Measurements from ENCODE around the gene IL17B. TPM values are rescaled to one million over a fixed set of nuclear protein-coding genes. Genes with fewer than 3 reads are reported as not detected.

The IL17B gene
- total RNA-seq, 1 donor from 2014 or later = not detected

- Mint-ChIP-seq H3K4me1 (peaks cover 30% of the 10 kb centered on the region), H3K27ac (peak overlapping the region; percentile 57), H3K4me3 (peak overlapping the region; percentile 90), H3K27me3 (ENCODE audit: low read depth) (peaks cover 2% of the 10 kb centered on the region), H3K9me3 (no peaks in the 10 kb centered on the region), H3K36me3 (peaks cover 4% of the 10 kb centered on the region)
- TF ChIP-seq CTCF (IDR thresholded peaks at IDR 0.05; ENCODE audit: unreplicated experiment) = no peak
- no peak for DNase-seq (ENCODE audit: low spot score in 2 of 2, unreplicated experiment in 2 of 2)
Measured at GRCh38 chr5:149344151-149344550, 34.9 kb downstream of the IL17B start.

GRCh38 chr5:149341876-149342275 lies 37.2 kb downstream of the IL17B start:
- Mint-ChIP-seq H3K9me3 (no peaks in the 10 kb centered on the region), H3K27me3 (ENCODE audit: low read depth) (peaks cover 4% of the 10 kb centered on the region), H3K36me3 (no peaks in the 10 kb centered on the region)

GRCh38 chr5:149340920-149341319 lies 38.2 kb downstream of the IL17B start:
- Mint-ChIP-seq H3K27me3 (ENCODE audit: low read depth) (peaks cover 4% of the 10 kb centered on the region), H3K4me1 (peaks cover 27% of the 10 kb centered on the region), H3K27ac (no peak overlapping the region), H3K4me3 (no peak overlapping the region), H3K9me3 (no peaks in the 10 kb centered on the region), H3K36me3 (no peaks in the 10 kb centered on the region)
- DNase-seq (ENCODE audit: low spot score in 2 of 2, unreplicated experiment in 2 of 2) = no peak
- no peak for TF ChIP-seq CTCF (IDR thresholded peaks at IDR 0.05; ENCODE audit: unreplicated experiment)

More at GRCh38 chr5:149341876-149342275, 37.2 kb downstream of the IL17B start:
- peaks cover 29% of the 10 kb centered on the region for H3K4me1 Mint-ChIP-seq
- no peak overlapping the region for H3K4me3 Mint-ChIP-seq
- DNase-seq (ENCODE audit: low spot score in 2 of 2, unreplicated experiment in 2 of 2) = no peak
- no peak overlapping the region for H3K27ac Mint-ChIP-seq
- TF ChIP-seq CTCF (IDR thresholded peaks at IDR 0.05; ENCODE audit: unreplicated experiment) = no peak

GRCh38 chr5:149338364-149338763 lies 40.7 kb downstream of the IL17B start:
- peaks cover 4% of the 10 kb centered on the region for H3K27me3 Mint-ChIP-seq (ENCODE audit: low read depth)
- TF ChIP-seq CTCF (IDR thresholded peaks at IDR 0.05; ENCODE audit: unreplicated experiment) = no peak

GRCh38 chr5:149337736-149338135 lies 41.4 kb downstream of the IL17B start:
- H3K36me3 Mint-ChIP-seq = no peaks in the 10 kb centered on the region
- peaks cover 9% of the 10 kb centered on the region for H3K4me1 Mint-ChIP-seq
- peaks cover 2% of the 10 kb centered on the region for H3K27me3 Mint-ChIP-seq (ENCODE audit: low read depth)
- H3K9me3 Mint-ChIP-seq = no peaks in the 10 kb centered on the region
- no peak for DNase-seq (ENCODE audit: low spot score in 2 of 2, unreplicated experiment in 2 of 2)
- H3K27ac Mint-ChIP-seq = no peak overlapping the region
- TF ChIP-seq CTCF (IDR thresholded peaks at IDR 0.05; ENCODE audit: unreplicated experiment) = no peak
- H3K4me3 Mint-ChIP-seq = no peak overlapping the region

More at GRCh38 chr5:149338364-149338763, 40.7 kb downstream of the IL17B start:
- no peaks in the 10 kb centered on the region for H3K9me3 Mint-ChIP-seq
- H3K27ac Mint-ChIP-seq = no peak overlapping the region
- no peaks in the 10 kb centered on the region for H3K36me3 Mint-ChIP-seq
- H3K4me1 Mint-ChIP-seq = peaks cover 9% of the 10 kb centered on the region
- no peak overlapping the region for H3K4me3 Mint-ChIP-seq
- DNase-seq (ENCODE audit: low spot score in 2 of 2, unreplicated experiment in 2 of 2) = no peak
